ENCODE results near the gene HOXC6.

DNA sequence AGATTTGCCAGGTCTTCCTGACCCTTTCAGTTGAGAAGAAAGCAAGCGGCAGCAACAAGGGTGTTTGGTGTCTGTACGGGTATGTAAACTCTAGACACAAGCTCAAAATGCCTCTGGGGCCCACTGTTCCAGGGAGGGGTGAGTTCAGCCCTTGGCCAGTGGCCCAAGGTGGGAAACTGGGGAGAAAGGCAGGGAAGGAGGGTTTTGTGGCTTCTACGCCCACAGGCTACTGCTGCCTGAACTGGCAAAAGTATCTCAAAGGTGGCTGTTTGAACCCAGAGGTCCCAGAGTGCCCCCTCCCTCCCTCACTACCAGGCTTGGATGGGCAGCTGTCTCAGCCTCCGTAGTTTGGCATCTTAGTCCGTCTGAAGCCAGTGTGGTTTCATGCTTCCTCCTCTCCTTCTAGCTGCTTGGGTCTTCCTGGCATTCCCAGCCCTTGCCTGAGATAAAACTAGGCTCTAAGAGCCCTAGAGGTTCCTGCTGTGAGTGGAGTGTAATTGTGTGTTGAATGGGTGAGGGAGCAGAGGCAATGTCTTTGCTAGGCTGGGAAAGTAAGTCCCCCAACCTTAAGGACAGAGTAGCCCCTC lies 10.1 kb downstream of the HOXC6 start:
- TF ChIP-seq POLR2A (IDR thresholded peaks at IDR 0.05; ENCODE audit: low read depth) = no peak
- TF ChIP-seq CTCF (IDR thresholded peaks at IDR 0.05) = no peak
- TF ChIP-seq EP300 (IDR thresholded peaks at IDR 0.05) = no peak

Measured in esophagus muscularis mucosa (tissue), 4 donors.